Fibroblast of peridontal ligament (primary cell): Measurements from ENCODE around the gene CCNT1.
"Not testable (repeated sequence)": the region's sequence is repeated elsewhere in the genome, so short reads cannot be mapped to it uniquely, and the experiment has no call there.

Source experiments
- DNase-seq: peaks from one replicate; pipeline ENCODE4 v3.0.0-alpha.2; 2010; ENCODE audit errors: extremely low read depth

CCNT1 gene

DNA sequence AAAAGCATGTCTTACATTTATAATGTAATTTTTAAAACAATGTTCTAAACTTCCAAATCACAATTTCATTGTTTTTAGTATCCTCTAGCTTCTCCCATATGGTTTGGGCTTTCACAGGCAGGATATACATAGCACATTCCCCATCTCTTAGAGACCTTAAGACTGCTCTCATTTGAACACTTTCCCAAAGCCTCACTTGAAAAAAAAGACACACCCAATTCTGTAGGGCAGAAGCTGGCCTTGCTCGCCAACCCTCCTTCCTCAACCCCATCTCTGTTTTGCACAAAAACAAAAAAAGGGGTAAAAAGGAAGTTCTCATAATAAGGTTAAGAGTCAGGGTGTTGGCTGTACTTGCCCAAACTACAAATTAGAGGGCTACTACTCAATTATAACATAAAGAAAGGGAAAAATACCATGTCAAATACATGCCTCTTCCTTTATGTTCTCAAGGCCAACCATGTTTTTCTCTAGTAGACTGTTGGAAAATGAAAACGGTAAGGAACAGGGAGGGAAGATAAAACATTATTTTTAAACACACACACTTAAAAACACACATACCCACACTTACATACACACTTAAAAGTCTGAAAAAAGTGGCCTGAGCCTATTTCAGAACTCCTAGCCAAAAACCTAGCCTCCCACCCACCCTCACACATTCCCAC is 24.6 kb downstream of the CCNT1 start:
- no peak for DNase-seq

DNA sequence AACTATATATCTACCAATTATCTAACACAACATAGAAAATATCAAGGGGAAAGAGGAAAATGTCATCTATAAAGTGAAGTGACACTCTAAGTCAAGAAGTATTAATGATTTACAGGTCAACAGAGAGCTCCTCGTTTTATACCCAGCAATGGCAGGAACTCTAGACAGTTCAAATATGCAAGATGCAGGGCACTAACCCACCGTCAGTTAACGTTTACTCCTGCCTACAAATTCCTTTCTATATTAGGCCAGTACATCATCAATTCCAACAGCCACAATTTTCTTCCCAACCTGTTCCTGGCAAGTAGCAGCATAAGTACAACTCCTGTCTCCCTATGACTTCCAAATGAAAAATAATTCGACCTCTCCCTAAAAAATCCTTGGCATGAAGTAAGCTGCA is 25.5 kb downstream of the CCNT1 start:
- DNase-seq, result no peak

DNA sequence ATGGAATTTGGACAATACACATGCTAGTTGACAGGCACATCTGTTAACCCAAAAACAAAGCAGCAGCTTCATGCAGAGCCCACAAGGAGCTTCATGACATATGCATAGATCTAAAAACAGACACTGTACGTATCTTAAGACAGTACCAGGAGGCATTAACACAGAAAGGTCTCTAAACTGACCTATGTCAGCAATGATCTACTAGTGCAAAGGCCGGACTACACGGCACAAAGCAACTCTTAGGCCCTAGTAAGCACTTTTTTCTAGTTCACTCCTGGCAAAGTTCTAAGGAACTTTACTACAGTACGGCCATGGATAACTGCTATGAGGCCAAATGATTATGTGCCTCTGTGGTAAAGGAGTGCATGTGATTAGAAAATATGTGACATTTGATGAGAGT is 26.1 kb downstream of the CCNT1 start:
- DNase-seq, result no peak

DNA sequence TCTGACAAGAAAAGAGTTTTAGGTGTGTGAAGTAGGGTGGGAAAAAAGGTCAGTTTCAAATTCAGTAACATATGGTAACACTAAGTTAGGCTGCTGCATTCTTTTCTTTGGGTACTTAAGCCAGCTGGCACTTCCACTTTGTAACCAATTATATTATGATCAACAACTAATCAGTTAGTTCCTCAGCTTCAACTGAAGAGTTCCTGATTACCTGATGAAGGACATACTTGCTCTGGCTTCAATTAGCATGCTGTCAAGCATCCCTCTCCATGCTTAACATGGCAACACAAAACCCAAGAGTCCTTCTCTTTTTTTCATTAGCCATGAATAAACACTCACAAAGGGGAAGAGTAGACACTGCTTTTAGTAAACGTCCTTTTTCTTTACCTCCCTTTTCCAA is 27.7 kb downstream of the CCNT1 start:
- no peak for DNase-seq

DNA sequence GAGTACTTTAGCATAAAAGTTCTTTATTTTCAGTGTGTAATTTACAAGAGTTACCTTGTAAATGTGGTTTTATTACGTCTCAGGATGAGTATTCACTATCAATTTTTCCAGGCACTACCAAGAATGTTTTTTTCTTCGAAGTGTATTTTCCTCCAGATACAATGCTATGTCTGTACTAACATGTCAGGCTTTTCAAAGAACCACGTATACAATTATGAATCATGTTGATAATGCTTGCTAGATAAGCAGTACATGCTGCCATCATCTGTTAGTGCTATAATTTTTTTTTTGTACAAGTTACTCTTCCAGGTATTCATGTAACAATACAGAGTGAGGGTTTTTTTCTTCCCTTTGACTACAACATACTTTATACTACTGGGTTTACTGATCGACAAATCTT is 28.9 kb downstream of the CCNT1 start:
- no peak for DNase-seq

DNA sequence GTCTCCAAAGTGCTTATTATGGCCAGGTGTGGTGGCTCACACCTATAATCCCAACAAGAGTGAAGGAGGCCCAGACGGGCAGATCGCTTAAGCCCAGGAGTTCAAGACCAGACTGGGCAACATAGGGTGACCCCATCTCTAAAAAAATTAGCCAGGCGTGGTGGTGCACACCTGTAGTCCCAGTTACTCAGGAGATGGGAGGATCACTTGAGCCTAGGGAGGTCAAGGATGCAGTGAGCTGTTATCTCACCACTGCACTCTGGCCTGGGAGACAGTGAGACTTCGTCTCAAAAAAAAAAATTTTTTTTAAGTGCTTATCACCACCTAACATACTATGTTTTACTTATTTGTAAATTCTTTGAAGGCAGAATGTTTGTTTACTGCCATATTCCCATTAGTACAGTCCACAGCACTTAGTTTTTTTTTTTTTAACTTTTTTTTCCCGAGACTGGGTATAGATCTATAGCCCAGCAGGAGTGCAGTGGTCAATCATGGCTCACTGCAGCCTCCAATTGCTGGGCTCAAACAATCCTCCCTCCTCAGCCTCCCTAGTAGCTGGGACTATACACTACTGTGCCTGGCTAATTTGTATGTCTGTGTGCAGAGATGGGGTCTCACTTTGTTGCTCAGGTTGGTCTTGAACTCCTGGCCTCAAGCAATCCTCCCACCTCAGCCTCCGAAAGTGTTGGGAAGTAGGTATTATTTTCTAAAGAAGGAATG is 29.7 kb downstream of the CCNT1 start:
- DNase-seq, result no peak

DNA sequence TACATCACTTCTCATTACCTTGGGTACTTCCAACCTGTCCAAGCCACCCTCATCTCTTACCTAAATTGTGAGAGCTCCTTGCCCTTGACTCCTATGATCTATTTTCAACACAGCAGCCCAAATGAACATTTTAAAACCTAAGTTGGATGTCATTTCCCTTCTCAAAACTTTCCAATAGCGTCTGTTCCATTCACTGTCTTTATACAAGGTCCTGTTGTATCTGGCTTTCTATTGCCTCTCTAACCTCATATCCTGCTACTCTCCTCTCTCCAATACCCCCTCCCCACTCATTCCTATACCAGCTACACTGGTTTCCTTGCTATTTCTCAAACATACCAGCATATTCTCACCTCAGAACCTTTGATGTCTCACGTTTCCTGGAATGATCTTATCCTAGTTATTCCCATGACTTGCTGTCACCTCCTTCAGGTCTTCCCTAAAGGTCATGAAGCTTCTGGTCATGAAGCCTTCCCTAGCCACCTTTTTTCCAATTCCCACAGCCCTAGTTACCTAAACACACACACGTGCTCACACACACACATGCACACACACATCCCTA is 30.4 kb downstream of the CCNT1 start:
- DNase-seq, result no peak

DNA sequence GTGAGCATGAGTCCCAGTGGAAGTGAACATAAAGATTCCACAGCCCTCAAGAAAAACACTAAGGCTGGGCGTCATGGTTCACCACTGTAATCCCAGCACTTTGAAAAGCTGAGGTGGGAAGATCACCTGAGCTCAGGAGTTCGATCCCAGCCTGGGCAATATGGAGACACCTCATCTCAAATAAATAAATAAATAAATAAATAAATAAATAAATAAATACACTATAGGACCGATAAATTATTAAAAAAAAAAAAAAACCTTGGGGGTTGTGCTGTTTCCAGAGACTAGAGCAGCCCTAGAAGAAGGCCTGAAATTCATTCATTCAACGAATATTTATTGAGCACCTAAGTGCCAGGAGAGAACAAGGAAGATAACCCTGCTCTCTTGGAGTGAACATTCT is 33.0 kb downstream of the CCNT1 start:
- DNase-seq, result no peak

DNA sequence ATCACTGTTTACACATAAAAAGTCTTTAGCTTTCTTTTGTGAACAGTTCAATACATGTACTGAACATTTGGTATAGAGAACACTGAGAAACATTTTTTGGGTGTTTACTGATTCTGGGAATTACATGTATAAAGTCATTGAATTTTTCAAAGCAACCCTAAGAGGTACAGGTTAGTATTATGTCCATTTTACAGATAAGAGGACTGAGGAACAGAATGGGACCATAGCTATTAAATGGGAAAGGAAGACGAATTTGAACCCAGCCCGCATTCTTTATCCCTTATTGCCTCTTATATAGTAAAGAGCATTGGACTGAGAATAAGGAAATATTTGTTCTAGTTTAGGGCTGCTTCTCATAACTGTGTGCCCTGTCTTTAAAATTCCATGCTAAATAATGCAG is 33.6 kb downstream of the CCNT1 start:
- no peak for DNase-seq

DNA sequence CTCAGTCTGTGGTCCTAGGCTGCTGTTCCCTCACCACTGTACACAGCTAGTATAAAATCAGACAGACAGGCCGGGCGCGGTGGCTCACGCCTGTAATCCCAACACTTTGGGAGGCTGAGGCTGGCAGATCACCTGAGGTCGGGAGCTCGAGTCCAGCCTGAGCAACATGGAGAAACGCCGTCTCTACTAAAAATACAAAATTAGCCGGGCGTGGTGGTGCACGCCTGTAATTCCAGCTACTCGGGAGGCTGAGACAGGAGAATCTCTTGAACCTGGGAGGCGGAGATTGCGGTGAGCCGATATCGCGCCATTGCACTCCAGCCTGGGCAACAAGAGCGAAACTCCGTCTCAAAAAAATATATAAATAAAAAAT is 34.0 kb downstream of the CCNT1 start:
- DNase-seq, result not testable (repeated sequence)

DNA sequence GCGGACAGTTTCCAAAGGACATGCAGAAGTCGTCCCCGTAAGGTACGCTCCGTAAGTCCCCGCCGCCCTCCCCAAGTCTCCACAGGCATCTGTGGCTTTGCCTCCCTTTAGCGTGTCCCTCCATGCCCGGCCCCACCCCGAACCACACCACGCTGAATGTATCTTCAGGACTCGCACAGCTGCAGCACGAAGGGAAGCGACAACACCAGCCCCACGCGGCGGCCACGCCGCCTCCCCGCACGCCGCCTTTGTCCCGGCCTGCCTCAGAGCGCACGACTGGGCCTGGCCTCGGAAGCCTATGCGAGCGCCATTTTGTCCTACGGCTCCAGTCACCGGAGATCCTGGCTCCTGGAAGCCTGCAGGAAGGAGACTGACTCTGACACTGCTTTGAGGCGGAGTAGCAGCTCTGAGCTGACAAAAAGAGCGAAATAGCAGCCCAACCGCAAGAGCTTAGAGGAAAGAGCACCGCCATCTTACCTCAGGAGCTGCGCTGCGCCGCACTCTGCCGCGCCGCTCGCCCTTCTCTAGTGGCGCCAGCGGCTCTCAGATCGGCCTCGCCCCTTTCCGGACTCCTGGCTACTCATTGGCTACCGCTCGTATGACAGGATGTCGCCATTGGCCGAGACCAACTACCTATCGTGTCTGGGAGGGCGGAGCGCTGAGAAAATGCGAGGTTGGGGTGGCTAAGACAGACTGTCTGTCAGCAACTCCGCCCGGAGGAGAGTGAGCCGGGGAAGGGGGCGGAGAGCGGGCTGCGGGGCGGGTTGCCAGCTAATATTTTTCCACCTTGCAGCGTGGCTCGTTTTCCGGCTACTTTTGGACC is 34.6 kb downstream of the CCNT1 start, which contains the start of gene KANSL2:
Gene KANSL2 (minus strand): TSS at position 529 of the 823 bp plus-strand sequence. CDS start 606 bp downstream, outside the sequence.
- DNase-seq, result peak; percentile 98

DNA sequence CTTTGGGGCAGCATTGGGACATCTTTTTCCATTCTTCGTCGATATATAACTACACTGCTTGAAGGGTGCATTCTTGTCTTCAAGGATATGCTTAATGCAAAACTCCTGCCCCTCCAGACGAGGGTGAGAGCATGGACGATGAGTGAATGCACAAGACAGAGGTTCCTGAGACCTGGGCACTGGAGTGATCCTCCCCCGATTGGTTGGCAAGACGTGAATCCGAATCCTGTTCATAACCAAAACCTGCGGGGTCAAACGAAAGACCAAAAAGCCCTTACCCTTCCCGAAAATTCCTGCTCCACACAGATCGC is 35.2 kb downstream of the CCNT1 start:
- DNase-seq, result peak; percentile 30

DNA sequence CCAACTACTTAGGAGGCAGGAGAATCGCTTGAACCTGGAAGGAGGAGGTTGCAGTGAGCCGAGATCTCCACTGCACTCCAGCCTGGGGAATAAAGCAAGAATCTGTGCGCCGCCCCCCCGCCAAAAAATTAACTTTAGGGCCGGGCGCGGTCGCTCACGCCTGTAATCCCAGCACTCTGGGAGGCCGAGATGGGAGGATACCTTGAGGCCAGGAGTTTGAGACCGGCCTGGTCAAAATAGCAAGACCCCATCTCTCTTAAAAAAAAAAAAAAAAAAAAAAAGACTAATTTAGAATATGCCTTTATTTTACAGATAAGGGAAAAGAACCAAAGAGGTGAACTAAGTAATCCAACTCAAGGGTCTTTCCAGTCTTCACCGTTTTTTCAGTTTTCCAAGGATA is 35.6 kb downstream of the CCNT1 start:
- no peak for DNase-seq

DNA sequence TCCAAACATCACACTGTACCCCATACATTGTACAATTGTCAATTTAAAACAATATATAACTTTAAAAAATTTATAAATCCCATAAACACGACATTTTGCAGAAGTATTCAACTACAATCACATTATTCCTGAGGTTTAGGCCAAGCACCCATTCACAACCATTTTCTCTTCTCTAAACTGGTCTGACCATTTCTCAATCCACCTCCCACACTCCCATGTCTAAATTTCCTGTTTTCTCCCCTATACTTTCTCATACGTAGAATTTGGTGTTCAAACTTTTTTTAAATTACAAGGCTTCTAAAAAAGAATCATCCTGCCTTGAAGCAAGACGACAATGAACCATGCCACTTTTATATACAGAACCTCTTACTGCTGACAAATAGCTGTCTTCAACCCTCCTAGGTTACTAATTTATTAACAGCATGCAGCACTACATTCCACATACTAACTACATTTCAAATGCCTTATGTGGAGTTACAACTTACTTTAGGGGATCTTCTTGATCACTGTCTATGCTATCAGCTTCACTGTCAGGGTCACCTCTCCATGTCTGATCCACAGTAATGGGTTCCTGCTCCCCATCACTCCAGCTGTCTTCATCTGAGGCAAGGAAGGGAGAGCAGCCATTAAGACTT is 37.8 kb downstream of the CCNT1 start:
- DNase-seq, result no peak

DNA sequence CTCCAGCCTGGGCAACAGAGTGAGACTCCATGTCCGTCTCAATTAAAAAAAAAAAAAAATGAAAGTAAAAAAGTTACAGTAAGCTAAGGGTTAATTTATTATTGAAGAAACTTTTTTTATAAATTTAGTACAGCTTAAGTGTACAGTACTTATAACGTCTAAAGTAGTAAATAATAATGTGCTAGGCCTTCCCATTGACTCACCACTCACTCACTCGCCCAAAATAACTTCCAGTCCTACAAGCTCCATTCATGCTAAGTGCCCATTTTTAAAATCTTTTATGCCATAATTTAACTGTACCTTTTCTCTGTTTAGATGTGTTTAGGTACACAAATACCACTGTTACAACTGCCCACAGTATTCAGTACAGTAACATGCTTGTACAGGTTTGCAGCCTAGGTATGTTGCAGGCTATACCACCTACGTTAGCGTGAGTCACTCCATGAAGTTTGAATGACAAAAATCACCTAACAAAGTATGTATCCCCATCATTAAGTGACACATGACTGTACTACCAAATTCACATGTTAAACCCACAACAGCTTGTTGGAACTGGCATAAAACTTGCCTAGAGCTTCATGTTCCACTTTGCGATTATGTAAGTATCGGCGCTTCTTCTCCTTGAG is 45.2 kb downstream of the CCNT1 start:
- DNase-seq, result peak; percentile 16

DNA sequence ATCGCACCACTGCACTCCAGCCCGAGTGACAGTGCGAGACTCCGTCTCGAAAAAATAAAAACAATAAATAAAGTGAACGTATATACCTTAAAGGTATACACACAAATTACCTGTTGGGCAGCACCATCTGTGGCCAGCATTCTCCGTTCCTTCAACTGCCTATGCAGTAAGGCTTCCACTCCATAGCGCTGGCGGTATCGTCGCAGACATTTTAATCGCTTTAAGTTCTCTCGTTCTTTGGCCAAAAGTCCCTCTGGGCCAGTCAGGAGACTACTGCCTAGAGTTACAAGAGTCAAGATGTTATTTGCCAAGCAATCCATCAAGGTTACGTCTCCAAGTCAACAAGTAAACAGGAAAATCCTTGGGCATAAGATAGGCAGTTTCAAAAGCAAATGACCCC is 47.5 kb downstream of the CCNT1 start:
- DNase-seq, result no peak

DNA sequence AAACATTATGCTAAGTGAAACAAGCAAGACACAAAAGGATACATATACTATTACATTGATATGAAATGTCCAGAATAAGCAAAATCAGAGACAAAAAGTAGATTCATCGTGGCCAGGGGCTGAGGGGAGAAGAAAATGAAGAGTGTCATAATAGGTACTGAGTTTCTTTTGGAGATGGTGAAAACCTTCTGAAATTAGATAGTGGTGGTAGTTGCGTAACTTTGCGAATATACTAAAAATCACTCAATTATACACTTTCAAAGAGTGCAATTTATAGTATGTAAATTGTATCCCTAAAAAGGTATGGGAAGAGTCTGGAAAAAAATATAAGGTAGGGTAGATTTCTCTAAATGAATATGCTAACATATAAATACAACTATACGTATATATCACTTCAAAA is 56.6 kb downstream of the CCNT1 start:
- DNase-seq, result no peak

DNA sequence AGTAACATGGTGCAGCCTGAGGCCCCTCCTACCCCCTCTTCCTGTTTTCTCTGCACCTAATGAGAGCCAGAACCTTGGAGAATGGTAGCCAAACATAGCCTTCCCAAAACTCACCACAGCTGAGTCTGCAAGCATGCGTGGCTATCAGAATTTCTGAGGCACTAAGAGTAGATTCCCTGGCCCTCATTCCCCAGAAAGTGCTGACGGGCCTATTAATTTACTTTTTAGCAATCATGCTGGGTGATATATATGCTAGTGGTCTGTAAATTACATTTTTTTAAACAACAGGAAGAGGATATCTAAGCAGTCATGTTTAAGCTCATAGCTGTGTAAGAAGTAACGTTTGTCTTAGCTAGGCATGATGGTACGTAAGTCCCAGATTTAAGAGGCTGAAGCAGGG is 64.8 kb downstream of the CCNT1 start:
- no peak for DNase-seq

DNA sequence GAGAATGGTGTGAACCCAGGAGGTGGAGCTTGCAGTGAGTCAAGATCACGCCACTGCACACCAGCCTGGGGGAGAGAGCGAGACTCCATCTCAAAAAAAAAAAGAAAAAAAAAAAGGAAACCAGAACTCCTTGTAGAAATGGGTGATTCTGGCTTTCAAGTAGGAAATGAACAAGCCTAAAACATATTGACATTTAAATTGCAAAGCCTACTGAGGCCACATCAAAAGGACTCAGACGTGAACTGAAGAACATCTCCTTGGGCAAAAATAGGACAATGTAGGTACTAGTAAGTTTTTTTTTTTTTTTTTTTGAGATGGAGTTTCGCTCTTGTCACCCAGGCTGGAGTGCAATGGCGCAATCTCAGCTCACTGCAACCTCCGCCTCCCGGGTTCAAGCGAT is 71.2 kb downstream of the CCNT1 start:
- DNase-seq, result not testable (repeated sequence)

DNA sequence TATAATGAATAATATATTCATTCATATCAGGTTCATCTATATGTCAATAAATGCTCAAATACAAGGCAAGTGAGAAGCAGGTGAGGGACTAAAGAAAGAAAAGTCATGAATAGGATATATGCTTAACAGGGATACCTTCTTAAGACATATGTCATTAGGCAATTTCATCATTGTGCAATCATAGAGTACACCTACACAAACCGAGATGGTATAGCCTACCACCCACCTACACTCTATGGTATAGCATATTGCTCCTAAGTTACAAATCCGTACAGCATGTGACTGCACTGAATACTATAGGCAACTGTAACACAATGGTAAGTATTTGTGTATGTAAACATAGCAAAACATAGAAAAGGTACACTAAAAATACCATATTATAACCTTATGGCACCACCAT is 73.5 kb downstream of the CCNT1 start:
- DNase-seq, result no peak

DNA sequence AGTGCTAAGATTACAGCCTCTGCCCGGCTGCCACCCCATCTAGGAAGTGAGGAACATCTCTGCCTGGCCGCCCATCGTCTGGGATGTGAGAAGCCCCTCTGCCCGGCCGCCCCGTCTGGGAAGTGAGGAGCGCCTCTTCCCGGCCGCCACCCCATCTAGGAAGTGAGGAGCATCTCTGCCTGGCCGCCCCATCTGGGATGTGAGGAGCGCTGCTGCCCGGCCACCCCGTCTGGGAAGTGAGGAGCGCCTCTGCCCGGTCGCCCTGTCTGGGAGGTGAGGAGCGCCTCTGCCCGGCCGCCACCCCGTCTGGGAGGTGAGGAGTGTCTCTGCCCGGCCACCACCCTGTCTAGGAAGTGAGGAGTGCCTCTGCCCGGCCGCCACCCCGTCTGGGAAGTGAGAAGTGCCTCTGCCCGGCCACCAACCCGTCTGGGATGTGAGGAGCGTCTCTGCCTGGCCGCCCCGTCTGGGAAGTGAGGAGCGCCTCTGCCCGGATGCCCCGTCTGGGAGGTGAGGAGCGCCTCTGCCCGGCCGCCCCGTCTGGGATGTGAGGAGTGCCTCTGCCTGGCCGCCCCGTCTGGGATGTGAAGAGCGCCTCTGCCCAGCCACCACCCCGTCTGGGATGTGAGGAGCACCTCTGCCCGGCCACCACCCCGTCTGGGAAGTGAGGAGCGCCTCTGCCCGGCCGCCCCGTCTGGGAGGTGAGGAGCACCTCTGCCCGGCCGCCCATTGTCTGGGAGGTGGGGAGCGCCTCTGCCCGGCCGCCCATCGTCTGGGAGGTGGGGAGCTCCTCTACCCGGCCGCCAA is 74.6 kb downstream of the CCNT1 start:
- not testable (repeated sequence) for DNase-seq
